Smooth muscle cell of the brain vasculature (primary cell): ENCODE results near the gene MAD1L1.
"Not testable (repeated sequence)": the region's sequence is repeated elsewhere in the genome, so short reads cannot be mapped to it uniquely, and the experiment has no call there.

Source experiments
- DNase-seq: peaks from one replicate; pipeline ENCODE4 v3.0.0-alpha.2; 2012; ENCODE audit warnings: low read depth, low spot score

MAD1L1 gene

GRCh38 chr7:1974290-1975101 is 258.2 kb downstream of the MAD1L1 start:
- no peak for DNase-seq

- no peak for DNase-seq
These were observed 259.2 kb downstream of the MAD1L1 start for GRCh38 chr7:1973321-1974251.

GRCh38 chr7:1972744-1973143 is 260.0 kb downstream of the MAD1L1 start:
- DNase-seq: no peak

GRCh38 chr7:1971946-1972654 is 260.6 kb downstream of the MAD1L1 start:
- DNase-seq: no peak

- no peak for DNase-seq
These were observed 261.9 kb downstream of the MAD1L1 start for GRCh38 chr7:1970895-1971294.

- not testable (repeated sequence) for DNase-seq
These were observed 262.5 kb downstream of the MAD1L1 start for GRCh38 chr7:1970285-1970660.

- DNase-seq: no peak
These were observed 263.1 kb downstream of the MAD1L1 start for GRCh38 chr7:1969459-1970284.

GRCh38 chr7:1968397-1969111 is 264.2 kb downstream of the MAD1L1 start:
- DNase-seq: no peak

GRCh38 chr7:1967512-1968396 is 265.0 kb downstream of the MAD1L1 start:
- DNase-seq: no peak

GRCh38 chr7:1966631-1967200 is 266.0 kb downstream of the MAD1L1 start:
- DNase-seq: no peak

GRCh38 chr7:1965579-1966294 is 267.0 kb downstream of the MAD1L1 start:
- DNase-seq: no peak

GRCh38 chr7:1964913-1965578 is 267.7 kb downstream of the MAD1L1 start:
- no peak for DNase-seq

GRCh38 chr7:1964211-1964912 is 268.4 kb downstream of the MAD1L1 start:
- no peak for DNase-seq

GRCh38 chr7:1963575-1963974 is 269.2 kb downstream of the MAD1L1 start:
- DNase-seq: no peak

- DNase-seq: no peak
These were observed 271.0 kb downstream of the MAD1L1 start for GRCh38 chr7:1961701-1962276.

- DNase-seq: no peak
These were observed 273.4 kb downstream of the MAD1L1 start for GRCh38 chr7:1959305-1959704.
